Measurements from ENCODE around the gene PLA2G2F.

The PLA2G2F gene

GRCh38 chr1:20110679-20111078 is 28.4 kb upstream of the PLA2G2F start:
- no peak for DNase-seq (ENCODE audit: extremely low spot score)
- CTCF ChIA-PET, result interaction anchor here (0.6 kb wide), 1 partner anchor 36 kb away, joined by 3 read pairs; no protein-coding TSS in a partner anchor
- no peak for TF ChIP-seq ARNT (IDR thresholded peaks at IDR 0.05)
- TF ChIP-seq ZNF384 (IDR thresholded peaks at IDR 0.05), result no peak
- TF ChIP-seq, protein P1, sequence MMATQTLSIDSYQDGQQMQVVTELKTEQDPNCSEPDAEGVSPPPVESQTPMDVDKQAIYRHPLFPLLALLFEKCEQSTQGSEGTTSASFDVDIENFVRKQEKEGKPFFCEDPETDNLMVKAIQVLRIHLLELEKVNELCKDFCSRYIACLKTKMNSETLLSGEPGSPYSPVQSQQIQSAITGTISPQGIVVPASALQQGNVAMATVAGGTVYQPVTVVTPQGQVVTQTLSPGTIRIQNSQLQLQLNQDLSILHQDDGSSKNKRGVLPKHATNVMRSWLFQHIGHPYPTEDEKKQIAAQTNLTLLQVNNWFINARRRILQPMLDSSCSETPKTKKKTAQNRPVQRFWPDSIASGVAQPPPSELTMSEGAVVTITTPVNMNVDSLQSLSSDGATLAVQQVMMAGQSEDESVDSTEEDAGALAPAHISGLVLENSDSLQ (IDR thresholded peaks at IDR 0.05), result no peak
- no peak for TF ChIP-seq FOXK2 (IDR thresholded peaks at IDR 0.05)
- TF ChIP-seq HDGF (IDR thresholded peaks at IDR 0.05; ENCODE audit: borderline replicate concordance), result no peak
- TF ChIP-seq FOXM1 (IDR thresholded peaks at IDR 0.05; ENCODE audit: borderline replicate concordance), result no peak
- TF ChIP-seq LEF1 (IDR thresholded peaks at IDR 0.05; ENCODE audit: borderline replicate concordance), result no peak
- no peak for TF ChIP-seq TARDBP (IDR thresholded peaks at IDR 0.05)
- TF ChIP-seq BHLHE40 (IDR thresholded peaks at IDR 0.05; ENCODE audit: borderline replicate concordance), result no peak
- no peak for TF ChIP-seq SUZ12 (IDR thresholded peaks at IDR 0.05)
- TF ChIP-seq NFRKB (IDR thresholded peaks at IDR 0.05), result no peak
- TF ChIP-seq SP1 (IDR thresholded peaks at IDR 0.05), result no peak
- no peak for TF ChIP-seq CTBP1 (IDR thresholded peaks at IDR 0.05; ENCODE audit: borderline replicate concordance)
- no peak for TF ChIP-seq ELF4 (IDR thresholded peaks at IDR 0.05)
- TF ChIP-seq FOXA1 (IDR thresholded peaks at IDR 0.05), result no peak
- no peak for TF ChIP-seq L3MBTL2 (conservative IDR thresholded peaks at IDR 0.05)
- POLR2A ChIA-PET, result no interaction called here

DNA sequence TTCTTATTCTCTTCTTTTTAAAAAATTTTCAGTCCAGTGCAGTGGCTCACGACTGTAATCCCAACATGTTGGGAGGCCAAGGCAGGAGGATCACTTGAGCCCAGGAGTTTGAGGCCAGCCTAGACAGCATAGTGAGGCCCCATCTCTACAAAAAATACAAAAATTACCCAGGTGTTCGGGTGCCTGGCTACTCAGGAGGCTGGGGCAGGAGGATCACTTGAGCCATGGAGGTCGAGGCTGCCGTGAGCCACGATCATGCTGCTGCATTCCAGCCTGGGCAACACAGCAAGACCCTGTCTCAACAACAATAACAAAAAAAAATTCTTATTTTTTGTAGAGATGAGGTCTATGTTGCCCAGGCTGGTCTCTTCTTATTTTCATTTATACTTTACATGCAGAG is 27.7 kb upstream of the PLA2G2F start:
- DNase-seq (ENCODE audit: extremely low spot score), result no peak
- ChIA-PET POLR2A (no interaction called here), CTCF (no interaction called here)
- TF ChIP-seq FOXK2 (IDR thresholded peaks at IDR 0.05) (no peak), ELF4 (IDR thresholded peaks at IDR 0.05) (no peak), CTBP1 (IDR thresholded peaks at IDR 0.05; ENCODE audit: borderline replicate concordance) (no peak), BHLHE40 (IDR thresholded peaks at IDR 0.05; ENCODE audit: borderline replicate concordance) (no peak), SUZ12 (IDR thresholded peaks at IDR 0.05) (no peak), TARDBP (IDR thresholded peaks at IDR 0.05) (no peak), ZNF384 (IDR thresholded peaks at IDR 0.05) (no peak), L3MBTL2 (conservative IDR thresholded peaks at IDR 0.05) (no peak), SP1 (IDR thresholded peaks at IDR 0.05) (no peak)

DNA sequence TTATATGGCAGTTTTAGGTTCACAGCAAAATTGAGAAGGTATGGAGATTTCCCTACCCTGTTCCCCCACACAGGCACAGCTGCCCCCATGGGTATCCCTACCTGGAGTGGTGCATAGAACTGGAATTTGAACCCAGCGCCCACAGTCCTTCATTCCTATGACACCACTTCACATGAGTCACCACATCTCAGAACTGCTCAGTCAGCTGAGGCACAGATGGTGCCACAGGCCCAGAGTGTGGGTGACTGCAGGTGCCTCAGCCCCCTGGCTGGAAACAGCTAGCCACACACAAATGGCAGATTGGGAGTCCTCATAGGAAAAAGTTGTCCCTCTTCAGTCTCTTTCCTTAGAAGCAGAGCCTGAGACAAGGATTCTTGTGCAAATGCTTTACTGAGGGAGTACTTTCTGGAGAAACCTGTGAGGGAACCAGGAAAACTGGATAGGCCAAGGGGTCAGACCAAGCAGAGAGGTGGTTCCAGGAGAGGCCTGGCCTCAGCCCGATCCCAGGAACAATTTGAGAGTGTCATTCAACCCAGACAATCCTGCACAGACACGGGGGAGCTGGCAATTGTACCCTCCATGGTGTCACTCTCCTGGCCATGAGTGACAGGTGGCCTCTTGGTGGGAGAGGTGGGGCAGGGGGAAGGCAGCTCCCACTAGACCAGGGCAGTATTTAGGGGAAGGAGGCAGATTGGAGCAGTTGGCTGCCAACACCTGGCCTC is 26.7 kb upstream of the PLA2G2F start:
- CTCF ChIA-PET, result no interaction called here
- DNase-seq (ENCODE audit: extremely low spot score), result no peak
- POLR2A ChIA-PET, result no interaction called here
- TF ChIP-seq ELF4 (IDR thresholded peaks at IDR 0.05), result no peak
- no peak for TF ChIP-seq HDGF (IDR thresholded peaks at IDR 0.05; ENCODE audit: borderline replicate concordance)
- TF ChIP-seq CTBP1 (IDR thresholded peaks at IDR 0.05; ENCODE audit: borderline replicate concordance), result no peak
- no peak for TF ChIP-seq FOXK2 (IDR thresholded peaks at IDR 0.05)
- no peak for TF ChIP-seq TARDBP (IDR thresholded peaks at IDR 0.05)
- no peak for TF ChIP-seq SP1 (IDR thresholded peaks at IDR 0.05)
- no peak for TF ChIP-seq LEF1 (IDR thresholded peaks at IDR 0.05; ENCODE audit: borderline replicate concordance)
- TF ChIP-seq SUZ12 (IDR thresholded peaks at IDR 0.05), result no peak
- TF ChIP-seq, protein P1 (IDR thresholded peaks at IDR 0.05), result no peak
- TF ChIP-seq L3MBTL2 (conservative IDR thresholded peaks at IDR 0.05), result no peak

GRCh38 chr1:20114021-20114648 is 25.0 kb upstream of the PLA2G2F start:
- ChIA-PET POLR2A (no interaction called here), CTCF (no interaction called here)
- no peak for DNase-seq (ENCODE audit: extremely low spot score)
- TF ChIP-seq LEF1 (IDR thresholded peaks at IDR 0.05; ENCODE audit: borderline replicate concordance), result no peak
- TF ChIP-seq BHLHE40 (IDR thresholded peaks at IDR 0.05; ENCODE audit: borderline replicate concordance), result no peak
- TF ChIP-seq ELF4 (IDR thresholded peaks at IDR 0.05), result no peak
- no peak for TF ChIP-seq ZNF384 (IDR thresholded peaks at IDR 0.05)
- no peak for TF ChIP-seq SP1 (IDR thresholded peaks at IDR 0.05)
- TF ChIP-seq, protein P1 (IDR thresholded peaks at IDR 0.05), result no peak

GRCh38 chr1:20115479-20115878 is 23.6 kb upstream of the PLA2G2F start:
- DNase-seq (ENCODE audit: extremely low spot score), result no peak
- ChIA-PET CTCF (no interaction called here), POLR2A (no interaction called here)
- TF ChIP-seq CTBP1 (IDR thresholded peaks at IDR 0.05; ENCODE audit: borderline replicate concordance) (no peak), FOXA1 (IDR thresholded peaks at IDR 0.05) (no peak), NFRKB (IDR thresholded peaks at IDR 0.05) (no peak), FOXK2 (IDR thresholded peaks at IDR 0.05) (no peak), BHLHE40 (IDR thresholded peaks at IDR 0.05; ENCODE audit: borderline replicate concordance) (no peak), ELF4 (IDR thresholded peaks at IDR 0.05) (no peak), SUZ12 (IDR thresholded peaks at IDR 0.05) (no peak), L3MBTL2 (conservative IDR thresholded peaks at IDR 0.05) (no peak)
- TF ChIP-seq, protein P1 (IDR thresholded peaks at IDR 0.05), result no peak

DNA sequence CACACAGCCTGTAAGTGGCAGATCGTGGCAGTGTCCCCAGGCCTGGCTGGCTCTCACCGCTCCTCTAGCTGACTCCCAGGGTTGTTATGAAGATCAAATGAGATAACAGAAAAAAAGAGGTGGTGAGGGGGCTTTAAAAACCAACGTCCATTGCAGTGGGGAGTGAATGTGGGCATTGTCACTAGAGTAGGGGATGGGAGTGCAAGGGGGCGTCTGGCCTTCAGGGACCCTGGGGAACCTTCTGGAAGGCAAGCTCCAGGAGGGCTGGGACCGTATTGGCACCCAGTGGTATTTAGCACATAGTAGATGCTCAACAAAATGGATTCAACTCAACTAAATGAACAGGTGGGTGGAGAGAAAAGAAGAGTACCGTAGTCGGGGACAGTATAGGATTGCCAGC is 23.2 kb upstream of the PLA2G2F start:
- POLR2A ChIA-PET, result no interaction called here
- CTCF ChIA-PET, result no interaction called here
- no peak for DNase-seq (ENCODE audit: extremely low spot score)
- TF ChIP-seq ARNT (IDR thresholded peaks at IDR 0.05), result no peak
- TF ChIP-seq TARDBP (IDR thresholded peaks at IDR 0.05), result no peak
- TF ChIP-seq L3MBTL2 (conservative IDR thresholded peaks at IDR 0.05), result no peak
- no peak for TF ChIP-seq ELF4 (IDR thresholded peaks at IDR 0.05)
- TF ChIP-seq NFRKB (IDR thresholded peaks at IDR 0.05), result no peak
- TF ChIP-seq HDGF (IDR thresholded peaks at IDR 0.05; ENCODE audit: borderline replicate concordance), result no peak
- no peak for TF ChIP-seq SUZ12 (IDR thresholded peaks at IDR 0.05)
- TF ChIP-seq, protein P1 (IDR thresholded peaks at IDR 0.05), result no peak
- TF ChIP-seq FOXK2 (IDR thresholded peaks at IDR 0.05), result no peak
- no peak for TF ChIP-seq FOXA1 (IDR thresholded peaks at IDR 0.05)
- no peak for TF ChIP-seq BHLHE40 (IDR thresholded peaks at IDR 0.05; ENCODE audit: borderline replicate concordance)
- no peak for TF ChIP-seq LEF1 (IDR thresholded peaks at IDR 0.05; ENCODE audit: borderline replicate concordance)
- TF ChIP-seq ZNF384 (IDR thresholded peaks at IDR 0.05), result no peak
- no peak for TF ChIP-seq CTBP1 (IDR thresholded peaks at IDR 0.05; ENCODE audit: borderline replicate concordance)
- no peak for TF ChIP-seq FOXM1 (IDR thresholded peaks at IDR 0.05; ENCODE audit: borderline replicate concordance)
- TF ChIP-seq SP1 (IDR thresholded peaks at IDR 0.05), result no peak

Measured in HEK293T (cell line).